ENCODE results near the gene DGKK.
"Not testable (repeated sequence)": the region's sequence is repeated elsewhere in the genome, so short reads cannot be mapped to it uniquely, and the experiment has no call there.

DGKK gene

GRCh38 chrX:50375481-50376267 is 95.0 kb downstream of the DGKK start:
- no peaks in the 10 kb centered on the region for H3K27me3 Mint-ChIP-seq
- H3K4me1 Mint-ChIP-seq = no peaks in the 10 kb centered on the region
- H3K9me3 Mint-ChIP-seq = no peaks in the 10 kb centered on the region
- DNase-seq (no peak), ATAC-seq (no peak)
- H3K27ac Mint-ChIP-seq = no peak overlapping the region
- H3K4me3 Mint-ChIP-seq = no peak overlapping the region

- no peaks in the 10 kb centered on the region for H3K4me1 Mint-ChIP-seq
- H3K4me3 Mint-ChIP-seq = no peak overlapping the region
- no peaks in the 10 kb centered on the region for H3K9me3 Mint-ChIP-seq
- no peak for DNase-seq
- H3K27me3 Mint-ChIP-seq = no peaks in the 10 kb centered on the region
- ATAC-seq = no peak
- no peak overlapping the region for H3K27ac Mint-ChIP-seq
These were observed 97.7 kb downstream of the DGKK start for GRCh38 chrX:50372966-50373365.

GRCh38 chrX:50343917-50344316 is 126.7 kb downstream of the DGKK start:
- DNase-seq = no peak
- no peak for ATAC-seq
- H3K4me1 Mint-ChIP-seq = no peaks in the 10 kb centered on the region
- H3K4me3 Mint-ChIP-seq = no peak overlapping the region
- H3K27me3 Mint-ChIP-seq = no peaks in the 10 kb centered on the region
- H3K9me3 Mint-ChIP-seq = no peaks in the 10 kb centered on the region
- no peak overlapping the region for H3K27ac Mint-ChIP-seq

- Mint-ChIP-seq H3K4me1 (no peaks in the 10 kb centered on the region), H3K9me3 (no peaks in the 10 kb centered on the region), H3K27me3 (no peaks in the 10 kb centered on the region), H3K4me3 (no peak overlapping the region), H3K27ac (no peak overlapping the region)
- ATAC-seq (no peak), DNase-seq (no peak)
These were observed 137.3 kb downstream of the DGKK start for GRCh38 chrX:50333308-50333707.

GRCh38 chrX:50332668-50333067 is 138.0 kb downstream of the DGKK start:
- not testable (repeated sequence) for H3K4me3 Mint-ChIP-seq, H3K9me3 Mint-ChIP-seq, H3K27ac Mint-ChIP-seq, H3K4me1 Mint-ChIP-seq, DNase-seq, H3K27me3 Mint-ChIP-seq, ATAC-seq

GRCh38 chrX:50327235-50327634 is 143.4 kb downstream of the DGKK start:
- ATAC-seq = no peak
- Mint-ChIP-seq H3K4me3 (no peak overlapping the region), H3K27me3 (no peaks in the 10 kb centered on the region), H3K9me3 (no peaks in the 10 kb centered on the region), H3K4me1 (no peaks in the 10 kb centered on the region), H3K27ac (no peak overlapping the region)
- DNase-seq = no peak
